ENCODE measurements around the gene COX6B2. TPM values are rescaled to one million over a fixed set of nuclear protein-coding genes. Genes with fewer than 3 reads are reported as not detected.

The COX6B2 gene
- total RNA-seq, 1 donor from 2014 or later: 5.2 TPM

DNA sequence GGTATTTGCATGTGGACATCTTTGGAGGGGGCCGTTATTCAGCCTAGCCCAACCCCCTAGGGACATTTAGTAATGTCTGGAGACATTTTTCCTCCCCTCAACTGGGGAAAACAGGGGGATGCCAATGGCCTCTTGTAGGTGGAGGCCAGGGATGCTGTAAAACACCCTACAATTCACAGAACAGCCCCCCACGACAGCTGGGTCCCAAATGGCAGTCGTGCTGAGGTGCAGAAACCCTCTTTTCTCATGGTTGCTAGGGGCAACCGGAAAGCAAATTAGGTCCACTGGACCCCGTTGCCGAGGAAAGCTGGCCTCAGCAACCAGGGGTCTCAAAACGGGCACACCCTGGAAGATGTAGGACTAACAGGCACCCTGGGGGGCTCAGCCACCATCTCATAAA, 44.0 kb downstream of the COX6B2 start:
- H3K36me3 ChIP-seq: no peaks in the 10 kb centered on the region
- no peak overlapping the region for H3K4me3 ChIP-seq
- no peak for DNase-seq (ENCODE audit: extremely low spot score in 2 of 2)
- H3K4me1 ChIP-seq: no peaks in the 10 kb centered on the region
- no peaks in the 10 kb centered on the region for H3K9me3 ChIP-seq
- no peak overlapping the region for H3K27ac ChIP-seq
- H3K27me3 ChIP-seq: no peaks in the 10 kb centered on the region
- intact Hi-C loops (cut with DNase I): no loop called here
- TF ChIP-seq POLR2AphosphoS5 (IDR thresholded peaks at IDR 0.05; ENCODE audit: insufficient read depth in 1 of 2, low read depth in 1 of 2) (no peak), POLR2A (IDR thresholded peaks at IDR 0.05) (no peak)
- TF ChIP-seq, protein P1, sequence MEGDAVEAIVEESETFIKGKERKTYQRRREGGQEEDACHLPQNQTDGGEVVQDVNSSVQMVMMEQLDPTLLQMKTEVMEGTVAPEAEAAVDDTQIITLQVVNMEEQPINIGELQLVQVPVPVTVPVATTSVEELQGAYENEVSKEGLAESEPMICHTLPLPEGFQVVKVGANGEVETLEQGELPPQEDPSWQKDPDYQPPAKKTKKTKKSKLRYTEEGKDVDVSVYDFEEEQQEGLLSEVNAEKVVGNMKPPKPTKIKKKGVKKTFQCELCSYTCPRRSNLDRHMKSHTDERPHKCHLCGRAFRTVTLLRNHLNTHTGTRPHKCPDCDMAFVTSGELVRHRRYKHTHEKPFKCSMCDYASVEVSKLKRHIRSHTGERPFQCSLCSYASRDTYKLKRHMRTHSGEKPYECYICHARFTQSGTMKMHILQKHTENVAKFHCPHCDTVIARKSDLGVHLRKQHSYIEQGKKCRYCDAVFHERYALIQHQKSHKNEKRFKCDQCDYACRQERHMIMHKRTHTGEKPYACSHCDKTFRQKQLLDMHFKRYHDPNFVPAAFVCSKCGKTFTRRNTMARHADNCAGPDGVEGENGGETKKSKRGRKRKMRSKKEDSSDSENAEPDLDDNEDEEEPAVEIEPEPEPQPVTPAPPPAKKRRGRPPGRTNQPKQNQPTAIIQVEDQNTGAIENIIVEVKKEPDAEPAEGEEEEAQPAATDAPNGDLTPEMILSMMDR (IDR thresholded peaks at IDR 0.05): no peak

- H3K9me3 ChIP-seq: no peaks in the 10 kb centered on the region
- H3K4me3 ChIP-seq: no peak overlapping the region
- intact Hi-C loops (cut with DNase I): loop anchor here (10.0 kb wide), 2 partner anchors 65 to 195 kb away; partner anchors contain the start of genes IL11 and TMEM190
- H3K27ac ChIP-seq: no peak overlapping the region
- no peaks in the 10 kb centered on the region for H3K4me1 ChIP-seq
- no peak for DNase-seq (ENCODE audit: extremely low spot score in 2 of 2)
- no peaks in the 10 kb centered on the region for H3K27me3 ChIP-seq
- TF ChIP-seq POLR2A (IDR thresholded peaks at IDR 0.05) (no peak), POLR2AphosphoS5 (IDR thresholded peaks at IDR 0.05; ENCODE audit: insufficient read depth in 1 of 2, low read depth in 1 of 2) (no peak)
- TF ChIP-seq, protein P1 (IDR thresholded peaks at IDR 0.05): no peak
- no peaks in the 10 kb centered on the region for H3K36me3 ChIP-seq
These were observed 45.1 kb downstream of the COX6B2 start for GRCh38 chr19:55309448-55309847.

DNA sequence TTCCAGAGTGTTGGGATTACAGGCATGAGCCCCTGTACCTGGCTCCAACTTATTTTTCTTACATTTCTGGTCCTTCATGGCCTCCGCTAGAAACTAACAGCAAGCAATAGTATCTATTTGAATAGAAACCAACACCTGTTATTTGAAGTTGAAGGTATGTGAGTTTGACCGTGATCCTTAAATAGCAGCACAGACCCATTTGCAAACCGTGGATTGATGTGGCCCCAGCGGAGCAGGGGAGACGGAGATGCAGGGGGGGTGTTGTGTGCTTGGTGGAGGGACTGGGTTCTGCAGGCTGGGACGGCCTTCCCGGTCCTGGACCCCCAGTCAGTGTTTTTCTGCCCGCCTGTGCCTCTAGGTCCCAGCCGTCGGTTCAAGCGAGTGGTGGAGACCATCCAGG, 46.2 kb downstream of the COX6B2 start:
- Histone ChIP-seq H3K27ac (no peak overlapping the region), H3K9me3 (no peaks in the 10 kb centered on the region), H3K4me1 (no peaks in the 10 kb centered on the region), H3K27me3 (no peaks in the 10 kb centered on the region), H3K4me3 (no peak overlapping the region), H3K36me3 (no peaks in the 10 kb centered on the region)
- intact Hi-C loops (cut with DNase I): loop anchor here (10.0 kb wide), 2 partner anchors 67 to 197 kb away; partner anchors contain the start of genes IL11 and TMEM190
- TF ChIP-seq POLR2AphosphoS5 (IDR thresholded peaks at IDR 0.05; ENCODE audit: insufficient read depth in 1 of 2, low read depth in 1 of 2) (no peak), POLR2A (IDR thresholded peaks at IDR 0.05) (no peak)
- TF ChIP-seq, protein P1 (IDR thresholded peaks at IDR 0.05): no peak
- no peak for DNase-seq (ENCODE audit: extremely low spot score in 2 of 2)

DNA sequence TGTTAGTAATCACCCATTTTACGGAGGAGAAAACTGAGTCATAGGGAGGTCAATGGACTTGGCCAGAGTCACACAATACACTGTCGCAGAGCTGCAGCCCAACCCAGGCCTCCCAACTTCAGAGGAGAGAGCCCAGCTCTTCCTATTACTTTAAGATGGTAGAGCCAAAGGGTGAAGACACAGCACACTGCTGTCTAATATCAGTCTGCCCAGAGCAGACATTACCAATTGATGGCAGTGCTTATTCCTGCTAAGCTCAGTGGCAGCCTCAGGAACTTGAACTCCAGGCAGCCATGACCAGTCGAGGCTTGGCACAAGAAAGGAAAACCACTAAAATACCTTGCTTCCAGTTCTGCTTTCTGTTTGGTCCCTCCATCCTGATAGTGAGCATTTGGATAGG, 47.8 kb downstream of the COX6B2 start:
- no peaks in the 10 kb centered on the region for H3K36me3 ChIP-seq
- no peaks in the 10 kb centered on the region for H3K9me3 ChIP-seq
- H3K4me1 ChIP-seq: peaks cover under 1% of the 10 kb centered on the region
- TF ChIP-seq, protein P1 (IDR thresholded peaks at IDR 0.05): no peak
- no peak for TF ChIP-seq POLR2AphosphoS5 (IDR thresholded peaks at IDR 0.05; ENCODE audit: insufficient read depth in 1 of 2, low read depth in 1 of 2)
- TF ChIP-seq POLR2A (IDR thresholded peaks at IDR 0.05): no peak
- no peak overlapping the region for H3K4me3 ChIP-seq
- DNase-seq (ENCODE audit: extremely low spot score in 2 of 2): no peak
- intact Hi-C loops (cut with DNase I): loop anchor here (10.0 kb wide), 2 partner anchors 68 to 198 kb away; partner anchors contain the start of genes IL11 and TMEM190
- no peak overlapping the region for H3K27ac ChIP-seq
- no peaks in the 10 kb centered on the region for H3K27me3 ChIP-seq

DNA sequence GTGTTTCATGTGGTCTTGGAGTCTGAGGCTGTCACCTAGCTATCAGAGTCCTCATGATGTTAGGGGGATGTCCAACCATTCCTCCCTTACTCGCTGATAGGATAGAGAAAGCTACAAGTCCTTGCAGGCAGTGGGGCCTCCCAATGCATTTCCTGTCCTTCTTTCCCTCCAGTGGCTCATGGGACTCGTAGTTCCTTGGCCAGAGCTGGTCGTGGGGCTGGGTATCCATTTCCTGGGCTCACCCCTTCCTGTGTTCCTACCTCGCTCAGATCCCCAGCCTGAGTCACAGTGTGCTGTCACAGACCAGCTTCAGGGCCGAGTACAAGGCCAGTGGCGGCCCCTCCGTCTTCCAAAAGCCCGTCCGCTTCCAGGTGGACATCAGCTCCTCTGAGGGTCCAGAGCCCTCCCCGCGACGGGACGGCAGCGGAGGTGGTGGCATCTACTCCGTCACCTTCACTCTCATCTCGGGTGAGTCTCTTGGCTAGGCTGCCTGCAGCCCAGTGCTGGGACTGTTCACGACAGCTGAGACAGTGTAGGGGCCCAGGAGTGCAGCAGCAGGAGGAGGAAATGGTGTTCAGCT, 48.4 kb downstream of the COX6B2 start:
- H3K27ac ChIP-seq: no peak overlapping the region
- no peak overlapping the region for H3K4me3 ChIP-seq
- intact Hi-C loops (cut with DNase I): loop anchor here (10.0 kb wide), 2 partner anchors 69 to 199 kb away; partner anchors contain the start of genes IL11 and TMEM190
- peaks cover 6% of the 10 kb centered on the region for H3K4me1 ChIP-seq
- H3K36me3 ChIP-seq: no peaks in the 10 kb centered on the region
- H3K27me3 ChIP-seq: no peaks in the 10 kb centered on the region
- H3K9me3 ChIP-seq: no peaks in the 10 kb centered on the region
- no peak for DNase-seq (ENCODE audit: extremely low spot score in 2 of 2)
- TF ChIP-seq POLR2A (IDR thresholded peaks at IDR 0.05) (no peak), POLR2AphosphoS5 (IDR thresholded peaks at IDR 0.05; ENCODE audit: insufficient read depth in 1 of 2, low read depth in 1 of 2) (no peak)
- TF ChIP-seq, protein P1 (IDR thresholded peaks at IDR 0.05): no peak

Data from vagina (tissue), 2 donors.